Stimulated activated CD8-positive, alpha-beta memory T cell treated with anti-CD3 and anti-CD28 coated beads, Interleukin-12 subunit alpha, Interleukin-12 subunit beta, amount 100 ng/mL, for 1 hour (primary cell): Measurements from ENCODE around the gene DPH7.
"Not testable (repeated sequence)": the region's sequence is repeated elsewhere in the genome, so short reads cannot be mapped to it uniquely, and the experiment has no call there.

ENCODE experiments used
- DNase-seq: peaks from one replicate; pipeline ENCODE4 v3.0.0-alpha.2; 2020; ENCODE audit warnings: low read depth

DPH7 gene

DNA sequence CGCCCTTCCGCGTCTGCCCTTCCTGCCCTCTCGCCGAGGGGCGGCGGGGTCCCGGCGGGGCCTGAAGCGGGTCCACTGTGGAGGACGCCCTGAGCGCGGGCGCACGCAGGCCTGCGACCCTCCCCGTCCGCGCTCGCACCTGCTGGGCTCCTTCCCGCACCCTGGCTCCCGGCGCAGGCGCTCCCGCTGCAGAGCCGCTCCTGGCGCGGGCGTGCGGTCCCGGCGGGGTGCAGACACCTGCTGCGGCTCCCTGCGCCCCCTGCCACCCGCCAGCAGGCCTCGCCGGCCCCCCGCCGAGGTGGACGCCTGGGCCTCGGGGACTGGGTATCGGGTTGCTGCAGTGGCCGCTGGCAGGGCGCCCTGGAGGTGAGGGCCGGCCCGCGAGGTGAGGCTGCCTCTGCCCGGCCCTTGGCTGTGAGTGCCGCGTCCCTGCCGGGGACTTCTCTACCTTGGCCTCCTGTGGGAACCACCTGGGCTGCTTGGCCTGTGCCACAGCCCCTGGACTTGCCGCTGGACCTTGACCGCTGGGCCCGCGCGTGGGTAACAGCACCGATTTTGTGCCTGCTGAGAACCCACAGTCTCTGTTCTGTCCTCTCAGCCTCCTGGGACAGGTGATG, 27.4 kb upstream of the DPH7 start:
- no peak for DNase-seq

DNA sequence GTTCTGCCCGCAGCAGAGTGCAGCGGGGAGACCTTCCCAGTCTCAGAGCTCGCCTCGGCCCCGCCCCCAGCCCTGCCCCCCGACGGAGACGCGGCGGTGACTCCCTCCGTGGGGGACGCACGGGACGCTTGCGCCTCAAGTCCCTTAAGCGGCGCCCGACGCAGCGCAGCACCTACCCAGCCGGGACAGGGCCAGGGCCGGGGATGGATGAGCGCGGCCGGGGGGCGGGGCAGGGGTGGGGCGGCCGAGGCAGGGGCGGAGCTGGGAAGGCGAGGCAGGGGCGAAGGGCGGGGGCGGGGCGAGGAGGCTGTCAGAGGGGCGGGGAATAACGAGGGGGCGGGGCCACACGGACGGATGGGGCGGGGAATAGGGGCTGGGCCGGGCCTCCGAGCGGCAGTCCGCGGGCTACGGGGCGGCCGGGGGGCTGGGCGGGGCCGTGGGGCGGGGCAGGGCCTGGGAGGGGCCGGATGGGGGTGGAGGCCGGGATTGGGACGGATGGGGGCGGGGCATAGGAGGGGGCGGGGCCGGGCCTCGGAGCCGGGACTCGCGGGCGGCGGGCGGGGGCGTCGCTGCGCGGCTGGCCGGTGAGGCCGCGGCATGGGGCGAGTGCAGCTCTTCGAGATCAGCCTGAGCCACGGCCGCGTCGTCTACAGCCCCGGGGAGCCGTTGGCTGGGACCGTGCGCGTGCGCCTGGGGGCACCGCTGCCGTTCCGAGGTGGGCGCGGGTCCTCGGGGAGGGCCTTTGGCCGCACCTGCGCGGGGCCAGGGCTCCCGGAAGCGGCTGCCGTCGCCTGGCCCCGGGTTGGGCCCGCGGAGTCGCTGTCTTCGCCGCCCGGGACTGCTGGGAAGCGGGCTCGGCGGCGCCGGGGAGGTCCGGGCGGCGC, 26.6 kb upstream of the DPH7 start, which contains the start of gene ARRDC1:
Gene ARRDC1 (plus strand): TSS at position 566 of the 884 bp plus-strand sequence. CDS start 32 bp downstream, at position 598.
- peak; percentile 86 for DNase-seq

DNA sequence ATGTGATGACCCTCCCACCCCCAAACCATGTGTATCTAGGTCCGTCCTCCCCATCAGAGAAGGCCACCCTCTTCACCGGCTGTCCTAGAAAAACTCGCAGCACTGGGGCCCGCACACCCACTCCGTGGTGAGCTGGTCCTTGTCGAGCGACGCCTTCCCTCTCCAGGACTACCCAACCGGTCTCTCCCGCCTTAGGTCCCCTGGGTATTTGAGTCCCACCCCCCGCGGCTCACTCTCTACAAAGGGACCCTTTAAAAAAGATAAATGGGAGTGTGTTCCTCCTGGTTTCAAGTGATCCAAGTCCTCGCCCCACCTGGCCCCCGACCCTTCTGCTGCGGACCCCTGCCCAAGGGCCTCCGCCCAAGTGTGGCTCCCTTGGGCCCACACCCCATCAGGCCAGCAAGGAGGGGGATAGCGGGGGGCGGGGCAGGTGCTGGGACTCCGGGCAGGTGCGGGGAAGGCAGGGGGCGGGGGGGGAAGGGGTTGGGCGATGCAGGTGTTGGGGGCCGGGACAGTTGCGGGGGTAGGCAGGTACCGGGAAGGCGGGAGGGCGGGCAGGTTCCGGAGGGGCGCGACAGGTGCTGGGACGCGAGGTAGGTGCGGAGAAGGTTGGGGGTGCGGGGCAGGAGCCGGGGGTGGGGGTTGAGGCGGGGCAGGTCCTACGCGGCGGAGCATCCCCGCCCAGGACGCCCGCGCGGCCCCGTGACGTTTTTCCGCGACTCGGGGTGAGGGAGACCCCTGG, 25.8 kb upstream of the DPH7 start:
- DNase-seq = no peak

DNA sequence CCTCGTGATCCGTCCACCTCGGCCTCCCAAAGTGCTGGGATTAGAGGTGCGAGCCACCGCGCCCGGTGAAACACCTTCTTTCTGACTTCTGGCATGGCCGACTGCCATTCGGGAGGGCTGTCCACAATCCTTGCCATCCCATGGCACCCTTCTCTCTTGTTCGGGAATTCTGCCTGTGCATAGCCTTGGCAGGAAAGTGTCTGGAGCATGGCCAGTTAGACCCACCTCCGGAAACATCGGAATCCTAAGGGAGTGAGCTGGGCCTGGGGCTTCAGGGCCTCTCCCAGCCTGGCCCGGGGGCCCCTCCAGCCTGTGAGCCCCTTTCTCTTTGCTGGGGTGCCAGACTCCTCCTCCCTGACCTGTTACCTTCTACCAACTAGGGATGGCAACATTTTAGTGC, 25.2 kb upstream of the DPH7 start:
- DNase-seq = no peak

DNA sequence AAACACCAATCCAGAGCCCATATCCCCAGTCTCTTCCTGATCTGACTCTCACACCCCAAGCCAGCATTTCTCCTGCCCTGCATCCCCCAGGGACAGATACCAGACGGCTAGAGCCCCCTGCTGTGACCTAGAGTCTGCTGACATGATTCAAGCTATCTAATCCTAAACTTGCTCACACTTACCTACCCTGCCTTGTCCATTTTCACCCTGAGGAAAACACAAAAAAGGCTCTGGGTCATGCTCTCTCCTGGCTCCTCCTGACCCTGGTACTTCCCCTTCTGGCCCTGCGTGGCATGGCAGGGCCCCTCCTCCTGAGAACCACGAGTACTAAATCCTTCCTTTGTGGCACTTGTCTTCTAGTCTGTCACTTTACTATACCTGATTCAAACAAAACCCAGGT, 23.9 kb upstream of the DPH7 start:
- DNase-seq = no peak

DNA sequence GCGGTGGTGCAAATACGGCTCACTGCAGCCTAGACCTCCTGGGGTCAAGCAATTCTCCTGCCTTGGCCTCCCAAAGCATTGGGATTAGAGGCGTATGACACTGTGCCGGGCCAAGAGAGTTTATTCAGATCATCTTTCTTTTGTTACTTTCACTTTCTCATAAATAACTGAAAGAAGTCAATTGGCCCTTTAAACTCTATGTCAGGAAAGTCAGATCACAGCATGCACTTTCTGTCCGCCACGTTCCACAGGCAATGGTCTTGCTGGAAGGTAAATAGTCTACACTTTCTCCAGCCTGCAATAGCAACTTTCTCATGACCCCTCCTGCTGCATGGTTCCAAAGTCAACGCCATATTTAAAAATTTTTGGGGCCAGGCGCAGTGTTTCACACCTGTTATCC, 20.2 kb upstream of the DPH7 start:
- DNase-seq = no peak

DNA sequence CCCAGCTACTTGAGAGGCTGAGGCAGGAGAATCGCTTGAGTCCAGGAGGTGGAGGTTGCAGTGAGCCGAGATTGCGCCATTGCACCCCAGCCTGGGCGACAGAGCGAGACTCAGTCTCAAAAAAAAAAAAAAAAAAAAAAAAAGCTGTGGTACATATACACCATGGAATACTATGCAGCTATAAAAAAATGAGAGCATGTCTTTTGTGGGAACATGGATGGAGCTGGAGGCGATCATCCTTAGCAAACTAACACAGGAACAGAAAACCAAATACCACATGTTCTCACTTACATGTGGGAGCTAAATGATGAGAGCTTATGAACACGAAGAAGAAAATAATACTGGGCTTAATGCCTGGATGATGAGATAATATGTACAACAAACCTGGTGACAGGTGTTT, 17.9 kb upstream of the DPH7 start:
- DNase-seq = not testable (repeated sequence)

DNA sequence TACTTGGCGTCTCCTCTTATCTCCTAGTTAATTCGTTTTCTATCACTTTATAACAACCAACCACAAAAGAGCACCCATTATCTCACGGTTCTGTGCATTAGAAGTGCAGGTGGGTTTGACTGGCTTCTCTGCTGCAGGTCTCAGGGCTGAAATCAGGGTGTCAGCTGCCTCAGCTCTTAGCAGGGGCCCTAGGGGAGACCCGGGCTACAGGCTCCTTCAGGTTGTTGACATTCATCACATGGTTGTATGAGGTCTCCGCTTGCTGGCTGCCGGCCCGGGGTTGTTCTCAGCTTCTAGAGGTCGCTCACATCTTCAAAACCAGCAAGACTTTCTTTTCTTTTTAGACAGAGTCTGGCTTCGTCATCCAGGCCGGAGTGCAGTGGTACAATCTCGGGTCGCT, 14.5 kb upstream of the DPH7 start:
- no peak for DNase-seq

DNA sequence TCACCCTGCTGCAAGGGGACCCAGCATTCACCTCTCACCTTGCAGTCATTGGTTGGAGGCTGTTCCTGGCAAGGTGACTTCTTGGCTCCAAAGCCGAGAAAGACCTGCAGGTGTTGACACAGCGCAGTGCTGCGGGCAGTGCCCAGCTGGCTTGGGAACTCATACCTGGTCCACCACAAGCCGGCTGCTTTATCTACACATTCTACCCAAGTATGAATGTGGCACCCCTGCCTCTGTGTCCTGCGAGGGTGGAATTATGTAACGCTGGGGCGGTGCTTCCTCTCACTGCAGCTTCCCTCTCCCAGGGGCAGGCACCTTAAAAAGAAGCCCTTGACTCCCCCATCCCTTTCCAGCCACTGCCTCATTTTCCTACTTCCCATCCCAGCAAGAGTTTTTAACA, 14.0 kb upstream of the DPH7 start:
- DNase-seq = no peak

DNA sequence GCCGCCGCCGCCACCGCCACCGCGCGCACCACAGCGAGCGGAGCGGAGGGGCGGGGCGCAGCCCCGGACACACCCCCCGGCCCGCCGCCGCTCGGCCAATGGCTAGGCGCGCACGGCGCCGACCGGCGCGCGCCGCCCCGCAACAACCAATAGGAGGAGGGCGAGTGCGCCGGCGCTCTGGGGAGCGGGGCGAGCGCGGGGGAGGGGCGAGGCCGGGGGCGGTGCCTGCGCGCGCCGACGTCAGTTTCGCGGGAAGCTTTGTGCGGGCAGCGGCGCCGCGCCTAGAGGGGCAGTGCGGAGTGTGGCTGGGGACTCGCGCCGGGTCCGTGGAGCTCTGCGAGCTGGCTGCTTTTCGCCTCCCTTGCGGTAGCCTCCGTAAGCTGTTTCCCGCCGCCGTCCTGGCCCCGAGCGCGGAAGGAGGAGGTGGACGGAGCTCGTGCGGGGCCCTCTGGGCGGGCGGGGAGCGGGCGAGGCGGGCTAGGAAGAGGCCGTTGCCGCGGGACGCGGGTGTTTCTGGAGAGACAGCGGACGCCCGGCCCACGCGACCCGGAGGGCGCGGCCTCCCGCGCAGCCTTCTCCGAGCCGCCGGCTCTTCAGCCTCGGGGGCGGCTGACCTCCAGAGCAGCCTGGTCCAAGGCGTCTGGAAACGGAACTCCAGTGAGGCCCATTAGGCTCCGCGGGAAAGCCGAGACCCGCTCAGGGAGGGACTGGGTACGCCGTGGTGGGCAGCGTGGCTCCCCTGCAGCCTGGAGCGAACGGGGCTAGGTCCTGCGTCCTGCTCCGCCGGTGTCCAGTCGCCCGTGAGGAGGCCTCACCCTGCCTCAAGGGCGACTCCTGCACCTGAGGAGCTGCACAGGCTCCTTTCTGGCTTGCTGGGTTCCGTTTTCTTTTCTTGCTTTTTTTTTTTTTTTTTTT, 12.0 kb upstream of the DPH7 start, which contains the start of gene ZMYND19:
Gene ZMYND19 (minus strand): TSS at position 44 of the 915 bp plus-strand sequence. CDS start 249 bp downstream, outside the sequence.
- peak; percentile 81 for DNase-seq

DNA sequence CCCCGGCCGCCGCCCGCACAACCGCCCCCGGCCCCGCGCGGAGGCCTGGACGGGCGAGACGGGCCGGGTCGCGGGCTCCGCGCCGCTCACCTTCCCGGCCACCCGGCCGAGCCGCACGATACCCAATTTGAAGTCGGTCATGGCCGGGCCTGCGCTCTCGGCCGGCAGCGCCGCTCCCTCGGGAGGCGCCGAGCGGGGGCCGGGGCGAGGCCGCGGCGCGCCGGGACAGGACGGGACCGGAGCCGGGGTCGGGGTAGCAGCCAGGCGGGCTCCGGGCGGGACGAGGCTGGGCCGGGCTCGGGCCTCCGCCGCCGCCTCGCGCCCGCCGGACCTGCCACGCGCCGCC, 11.4 kb upstream of the DPH7 start:
- DNase-seq = no peak

DNA sequence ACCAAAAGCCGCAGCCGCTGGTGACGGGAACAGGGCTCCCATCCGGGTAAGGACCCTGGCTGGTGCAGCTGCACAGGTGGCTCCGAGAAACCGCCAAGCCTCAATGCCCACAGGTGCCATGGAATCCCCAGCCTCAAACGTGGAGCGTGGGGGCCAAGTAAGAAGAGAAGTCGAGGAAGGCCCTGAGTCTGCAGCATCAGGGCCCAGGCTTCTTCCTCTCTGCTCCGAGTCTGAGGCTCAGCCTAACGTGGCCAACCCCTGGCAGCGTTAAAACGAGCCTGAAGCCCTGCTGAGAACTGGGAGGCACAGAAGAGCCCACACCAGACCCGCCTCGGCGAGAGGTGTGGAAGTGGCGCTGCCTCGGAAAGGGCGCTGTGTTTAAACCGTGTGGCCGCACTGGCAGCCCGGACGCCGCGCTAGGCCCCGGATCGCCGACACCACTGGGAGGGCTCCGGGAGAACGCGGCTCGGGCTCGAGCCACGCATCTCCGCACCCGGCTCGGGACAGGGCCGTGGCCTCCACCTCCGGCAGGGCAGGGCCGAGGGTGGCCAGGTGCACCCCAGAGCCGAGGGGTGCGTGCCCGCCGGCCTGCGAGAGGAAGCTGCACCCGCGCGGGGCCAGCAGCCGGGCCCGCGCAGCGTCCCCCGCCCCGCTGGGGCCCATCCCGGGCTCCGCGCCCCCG, 10.9 kb upstream of the DPH7 start:
- no peak for DNase-seq

DNA sequence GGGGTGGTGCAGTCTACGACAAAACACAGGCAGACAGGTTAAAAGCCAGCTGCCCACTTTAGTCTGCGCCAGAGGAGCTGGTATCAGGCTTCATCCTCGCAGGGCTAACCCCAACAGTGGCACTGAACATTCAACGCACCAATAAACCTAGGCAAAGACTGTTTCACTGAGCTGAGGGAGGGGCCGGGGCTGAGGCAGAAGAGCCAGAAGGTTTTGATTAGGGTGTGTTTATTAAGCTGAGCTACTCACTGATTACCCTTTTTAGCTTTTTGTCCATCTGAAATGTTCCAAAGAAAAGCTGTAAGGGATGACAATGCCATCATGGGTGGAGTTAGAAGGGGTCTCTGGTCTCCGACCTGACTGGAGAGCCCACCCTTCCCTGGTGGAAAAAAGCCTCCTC, 10.2 kb upstream of the DPH7 start:
- no peak for DNase-seq

DNA sequence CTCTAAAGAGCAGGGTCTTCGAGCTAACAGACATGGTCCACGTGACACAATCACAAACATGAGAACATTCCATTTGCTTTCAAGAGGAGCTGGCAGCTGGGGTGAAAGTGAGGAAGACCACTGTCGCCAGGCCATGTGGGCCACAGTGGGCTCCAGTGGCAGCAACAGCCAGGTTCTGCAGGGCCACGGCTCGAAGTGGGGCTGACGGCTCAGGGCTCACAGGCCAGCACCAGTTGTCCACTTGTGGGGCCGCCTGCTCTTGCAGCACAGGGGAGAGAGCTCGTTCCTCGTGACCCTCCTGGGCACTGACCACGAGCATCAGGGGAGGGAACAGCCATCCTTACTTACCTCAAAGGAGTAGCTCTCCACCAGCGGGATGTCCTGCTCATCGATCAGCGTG, 9.6 kb upstream of the DPH7 start:
- no peak for DNase-seq

DNA sequence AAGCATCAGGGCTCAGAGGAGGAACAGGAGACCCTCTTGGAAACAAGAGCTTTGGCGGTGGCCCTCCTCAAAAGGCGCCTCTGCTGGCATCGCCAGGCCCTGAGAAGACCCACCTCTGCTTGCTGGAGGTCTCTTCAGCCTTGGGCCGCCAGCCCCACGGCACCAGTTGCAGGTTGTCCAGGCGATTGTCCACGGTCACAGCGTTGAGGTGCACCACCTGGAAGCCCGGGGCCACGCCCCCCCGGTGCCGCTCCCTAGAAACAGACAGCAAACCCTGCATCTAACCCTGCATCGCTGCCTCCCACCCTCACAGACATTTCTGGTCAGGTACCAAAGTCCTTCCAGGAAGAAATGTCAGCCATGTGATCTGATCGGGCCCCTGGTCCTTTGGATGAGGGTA, 8.1 kb upstream of the DPH7 start:
- DNase-seq = no peak

DNA sequence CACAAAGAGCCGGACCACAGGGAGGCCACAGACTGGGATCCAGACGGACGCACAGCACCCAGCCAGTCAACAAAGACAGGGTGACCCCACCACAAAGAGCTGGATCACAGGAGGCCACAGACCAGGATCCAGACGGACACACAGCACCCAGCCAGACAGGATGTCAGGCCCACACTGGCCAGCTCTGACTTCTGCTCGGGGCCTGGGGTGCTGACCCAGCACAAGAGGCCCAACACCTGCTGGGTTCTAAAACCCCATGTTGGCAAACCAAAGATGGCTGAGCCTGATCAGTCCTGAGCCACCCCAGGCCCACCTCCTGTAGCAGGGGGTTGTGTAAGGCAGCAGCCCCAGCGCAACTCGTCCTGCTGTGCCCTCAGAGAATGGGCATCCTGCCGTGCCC, 5.2 kb upstream of the DPH7 start:
- no peak for DNase-seq

DNA sequence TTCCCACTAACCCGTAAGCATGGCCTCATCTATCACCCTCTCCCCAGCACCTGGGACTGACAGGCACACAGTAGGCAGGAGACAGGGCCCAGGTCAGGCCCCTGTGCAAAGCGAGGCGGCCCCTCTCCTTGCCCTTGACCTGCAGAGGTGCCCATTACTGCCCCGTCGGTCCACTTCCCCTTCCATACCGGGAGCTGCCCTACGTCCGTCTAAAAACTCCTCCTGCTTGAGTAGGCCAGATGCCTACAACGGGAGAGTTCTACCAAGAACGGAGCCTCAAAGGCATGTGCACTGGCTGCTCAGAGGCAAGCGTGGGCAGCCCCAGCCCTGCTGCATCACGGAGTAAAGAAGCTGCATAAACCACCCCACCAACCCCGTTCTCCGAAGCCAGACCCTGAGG, 4.6 kb upstream of the DPH7 start:
- no peak for DNase-seq

DNA sequence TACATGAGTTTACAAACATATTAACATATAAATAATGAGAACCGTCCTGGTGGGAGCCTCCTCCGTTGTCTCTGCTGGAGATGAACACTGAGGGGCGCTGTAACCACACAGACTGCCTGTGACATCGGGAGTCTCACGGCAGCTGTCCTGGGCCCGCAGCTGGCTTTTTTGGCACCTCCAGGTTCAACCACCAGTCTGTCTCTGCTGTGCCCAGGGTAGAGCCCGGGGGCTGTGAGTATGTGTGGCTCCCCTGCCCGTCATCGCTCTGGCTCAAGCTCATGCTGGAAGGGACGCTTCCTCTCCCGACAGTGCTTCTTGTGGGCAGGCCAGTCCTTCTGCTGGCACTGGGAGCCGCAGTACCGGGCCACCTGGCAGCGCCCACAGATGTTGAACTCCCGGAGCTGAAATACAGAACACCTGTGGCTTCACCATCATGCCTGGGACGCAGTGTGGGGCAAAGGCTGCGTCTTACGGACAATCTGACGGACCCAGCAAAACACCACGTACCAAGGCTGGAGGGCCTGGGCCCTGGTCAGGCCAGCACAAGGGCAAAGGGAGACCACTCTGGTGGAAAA, 3.6 kb upstream of the DPH7 start:
- no peak for DNase-seq

DNA sequence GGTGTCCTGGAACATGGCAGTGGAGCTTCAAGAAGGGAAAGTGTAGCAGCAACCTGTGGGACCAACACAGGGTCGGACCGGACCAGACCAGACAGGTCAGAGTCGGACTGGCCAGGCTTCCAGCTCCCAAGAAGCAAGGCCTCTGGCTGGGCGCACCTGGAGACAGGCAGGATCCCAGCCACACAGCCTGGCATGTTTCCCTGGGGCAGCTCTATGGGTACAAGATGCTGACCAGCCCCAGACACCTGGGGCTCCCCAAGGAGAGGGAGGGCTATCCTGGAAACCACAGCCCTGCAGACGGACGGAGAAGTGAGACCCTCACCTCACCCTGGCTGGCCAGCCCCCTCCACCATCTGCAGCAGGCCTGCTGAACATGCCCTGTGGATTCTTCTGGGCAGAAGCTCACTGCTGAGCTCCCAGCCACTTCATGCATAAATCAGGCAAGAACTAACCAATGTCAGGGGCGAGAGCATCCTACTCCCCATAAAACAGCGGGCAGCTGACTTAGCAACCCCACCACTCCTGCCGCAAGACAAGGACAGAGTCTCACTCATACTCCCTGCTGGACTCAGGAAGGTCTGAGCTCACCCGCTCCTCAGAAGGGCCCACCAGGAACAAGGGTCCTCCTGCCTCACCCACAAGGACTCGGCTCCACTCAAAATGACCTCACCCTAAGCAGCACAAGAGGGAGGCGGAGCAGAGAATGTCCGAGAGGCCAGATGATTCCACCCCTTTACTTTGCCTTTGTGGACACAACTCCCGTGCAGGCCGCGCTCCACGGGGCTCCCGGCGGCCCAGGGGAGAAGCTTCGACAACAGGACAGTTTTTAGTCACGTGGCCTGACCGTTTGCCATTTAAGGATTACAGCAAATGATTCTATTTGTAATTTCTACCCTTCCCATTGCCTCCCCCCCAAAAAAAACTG, 2.9 kb upstream of the DPH7 start:
- no peak for DNase-seq

DNA sequence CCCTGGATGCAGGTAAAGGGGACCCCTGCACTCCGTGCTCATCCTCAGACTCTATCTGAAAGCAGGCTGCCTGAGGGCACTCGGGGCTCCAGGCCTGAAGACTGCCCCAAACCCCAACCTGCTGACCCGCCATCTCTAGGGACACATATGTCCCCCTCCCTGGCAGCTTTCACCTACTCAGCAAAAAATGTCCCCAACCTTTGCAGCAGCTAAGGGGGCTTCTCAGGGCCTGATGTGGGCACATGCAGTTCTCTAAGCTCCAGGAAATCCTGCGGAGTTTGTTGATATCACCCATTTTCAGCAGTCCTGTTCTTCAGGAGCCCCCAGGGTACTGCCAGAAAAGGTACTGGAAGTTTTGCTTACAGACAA, 2.2 kb upstream of the DPH7 start:
- no peak for DNase-seq
